Measurements from ENCODE around the gene ALDH1L1. TPM values are rescaled to one million over a fixed set of nuclear protein-coding genes. Genes with fewer than 3 reads are reported as not detected.

Gene ALDH1L1
- total RNA-seq, 4 donors from 2014 or later, result 2.3 to 8.1 (median 6.0) TPM

DNA sequence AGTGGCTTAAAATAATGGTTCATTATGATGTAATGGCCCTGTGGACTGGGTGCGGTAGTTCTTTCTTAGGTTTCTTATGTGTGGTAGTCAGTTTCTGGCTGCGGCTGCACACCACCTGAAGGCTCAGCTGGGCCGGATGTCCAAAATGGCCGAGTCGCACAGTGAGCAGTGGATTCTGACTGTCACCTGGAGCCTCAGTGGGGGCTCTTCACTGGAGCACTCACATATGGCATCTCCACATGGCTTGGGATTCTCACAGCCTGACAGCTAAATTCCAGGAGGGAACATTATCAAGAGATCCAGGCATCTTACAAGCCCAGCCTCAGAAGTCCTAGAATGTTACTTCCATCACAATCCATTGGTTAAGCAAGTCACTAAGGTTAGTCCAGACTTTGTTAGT lies 26.8 kb upstream of the ALDH1L1 start:
- TF ChIP-seq, protein P1, sequence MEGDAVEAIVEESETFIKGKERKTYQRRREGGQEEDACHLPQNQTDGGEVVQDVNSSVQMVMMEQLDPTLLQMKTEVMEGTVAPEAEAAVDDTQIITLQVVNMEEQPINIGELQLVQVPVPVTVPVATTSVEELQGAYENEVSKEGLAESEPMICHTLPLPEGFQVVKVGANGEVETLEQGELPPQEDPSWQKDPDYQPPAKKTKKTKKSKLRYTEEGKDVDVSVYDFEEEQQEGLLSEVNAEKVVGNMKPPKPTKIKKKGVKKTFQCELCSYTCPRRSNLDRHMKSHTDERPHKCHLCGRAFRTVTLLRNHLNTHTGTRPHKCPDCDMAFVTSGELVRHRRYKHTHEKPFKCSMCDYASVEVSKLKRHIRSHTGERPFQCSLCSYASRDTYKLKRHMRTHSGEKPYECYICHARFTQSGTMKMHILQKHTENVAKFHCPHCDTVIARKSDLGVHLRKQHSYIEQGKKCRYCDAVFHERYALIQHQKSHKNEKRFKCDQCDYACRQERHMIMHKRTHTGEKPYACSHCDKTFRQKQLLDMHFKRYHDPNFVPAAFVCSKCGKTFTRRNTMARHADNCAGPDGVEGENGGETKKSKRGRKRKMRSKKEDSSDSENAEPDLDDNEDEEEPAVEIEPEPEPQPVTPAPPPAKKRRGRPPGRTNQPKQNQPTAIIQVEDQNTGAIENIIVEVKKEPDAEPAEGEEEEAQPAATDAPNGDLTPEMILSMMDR (IDR thresholded peaks at IDR 0.05), result no peak
- TF ChIP-seq POLR2A (IDR thresholded peaks at IDR 0.05), result no peak
- intact Hi-C loops (cut with DNase I; ENCODE audit: low total_unique reads), result no loop called here
- no peak for DNase-seq (ENCODE audit: low spot score in 2 of 2)
- 77 to 95% methylated on average over 5 of the region's 5 CpGs for WGBS, 2 donors
- H3K4me3 ChIP-seq (ENCODE audit: low read depth, poor library complexity, severe bottlenecking), result no peak overlapping the region

DNA sequence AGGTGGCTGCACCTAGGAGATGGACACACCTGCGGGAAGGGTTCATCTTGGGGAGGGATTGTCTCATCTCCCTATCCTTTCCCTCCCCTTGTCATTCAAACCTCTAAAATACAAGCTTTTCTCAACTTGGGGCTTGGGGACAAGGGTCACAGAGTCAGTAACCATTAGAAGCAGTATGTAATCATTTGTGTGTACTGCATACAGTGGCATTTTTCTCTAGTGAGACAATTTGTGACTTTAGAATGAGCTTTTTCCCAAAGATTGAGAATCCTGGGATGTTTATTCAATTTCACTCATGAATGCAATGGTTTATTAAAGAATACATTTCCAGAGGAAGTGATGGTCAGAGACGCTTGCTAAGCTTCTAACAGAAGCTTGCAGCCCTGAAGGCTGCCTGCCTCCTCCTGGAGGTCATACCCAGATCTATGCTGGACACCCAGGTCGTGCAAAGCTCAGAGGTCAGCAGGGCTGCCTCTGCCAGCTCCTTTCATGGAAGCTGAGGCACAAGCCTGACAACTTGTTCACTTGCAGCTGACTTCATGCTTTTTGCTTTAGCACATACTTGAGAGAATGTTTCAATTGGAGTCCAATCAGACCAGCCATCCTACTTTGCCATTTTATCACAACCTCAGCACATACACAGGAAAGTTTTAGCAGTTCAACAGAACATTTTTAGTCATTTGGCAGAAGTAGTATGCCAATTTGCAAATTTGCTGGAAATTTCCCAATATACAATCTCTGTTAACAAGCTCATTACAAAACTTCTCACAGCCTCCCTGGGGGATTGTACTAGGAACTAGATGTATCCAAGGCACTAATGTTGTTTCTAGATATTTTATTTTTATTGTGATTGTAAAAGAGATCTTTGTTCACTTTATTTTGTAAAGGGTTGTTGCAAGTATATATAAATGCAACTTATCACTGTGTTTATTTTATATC lies 25.6 kb upstream of the ALDH1L1 start:
- TF ChIP-seq, protein P1 (IDR thresholded peaks at IDR 0.05), result no peak
- TF ChIP-seq POLR2A (IDR thresholded peaks at IDR 0.05), result no peak
- intact Hi-C loops (cut with DNase I; ENCODE audit: low total_unique reads), result no loop called here
- H3K4me3 ChIP-seq (ENCODE audit: low read depth, poor library complexity, severe bottlenecking), result no peak overlapping the region
- no peak for DNase-seq (ENCODE audit: low spot score in 2 of 2)
- WGBS, 2 donors, result 67 to 73% methylated on average over 3 of the region's 3 CpGs

DNA sequence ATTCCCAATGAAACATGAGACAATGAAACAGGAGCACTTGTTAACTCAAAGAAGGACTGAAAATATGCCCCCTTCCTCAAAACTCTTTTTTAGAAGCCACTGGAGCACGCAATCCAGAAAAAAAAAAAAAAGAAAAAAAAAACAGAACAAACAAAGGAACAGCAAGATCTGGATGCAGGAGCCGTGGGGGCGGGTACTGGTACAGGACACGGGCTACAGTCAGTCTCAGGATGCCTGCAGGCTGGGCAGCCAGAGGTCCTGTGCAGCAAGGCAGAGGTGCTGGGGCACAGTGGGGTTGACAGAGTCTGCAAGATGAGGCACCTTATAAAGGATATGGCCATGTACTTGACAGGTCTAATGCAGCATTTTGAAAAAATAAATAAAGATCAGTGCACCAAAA lies 22.3 kb upstream of the ALDH1L1 start:
- TF ChIP-seq, protein P1 (IDR thresholded peaks at IDR 0.05), result no peak
- no peak for TF ChIP-seq POLR2A (IDR thresholded peaks at IDR 0.05)
- intact Hi-C loops (cut with DNase I; ENCODE audit: low total_unique reads), result no loop called here
- DNase-seq (ENCODE audit: low spot score in 2 of 2), result no peak
- 63 to 65% methylated on average over 4 of the region's 4 CpGs for WGBS, 2 donors
- H3K4me3 ChIP-seq (ENCODE audit: low read depth, poor library complexity, severe bottlenecking), result no peak overlapping the region

DNA sequence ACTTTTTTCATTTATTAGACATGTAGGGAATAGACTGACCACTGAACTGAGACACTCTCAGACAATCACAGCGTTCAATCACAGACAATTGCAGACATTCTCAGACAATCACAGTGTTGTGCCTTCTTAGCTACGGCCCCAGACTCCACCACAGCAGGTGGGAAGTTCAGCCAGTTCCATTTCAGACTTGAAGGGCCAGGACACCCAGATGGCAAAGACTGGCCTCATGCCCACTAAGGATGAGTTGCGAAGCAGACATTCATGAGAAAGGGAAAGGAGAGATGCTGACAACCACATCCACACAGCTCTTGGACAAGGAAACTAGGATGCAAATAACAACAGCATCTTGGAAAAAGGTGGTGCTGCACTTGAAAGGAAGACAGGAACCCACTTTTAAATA lies 21.9 kb upstream of the ALDH1L1 start:
- no peak for DNase-seq (ENCODE audit: low spot score in 2 of 2)
- no peak overlapping the region for H3K4me3 ChIP-seq (ENCODE audit: low read depth, poor library complexity, severe bottlenecking)
- 76% methylated on average over 3 of the region's 3 CpGs for WGBS, 2 donors
- TF ChIP-seq, protein P1 (IDR thresholded peaks at IDR 0.05), result no peak
- TF ChIP-seq POLR2A (IDR thresholded peaks at IDR 0.05), result no peak
- intact Hi-C loops (cut with DNase I; ENCODE audit: low total_unique reads), result no loop called here

DNA sequence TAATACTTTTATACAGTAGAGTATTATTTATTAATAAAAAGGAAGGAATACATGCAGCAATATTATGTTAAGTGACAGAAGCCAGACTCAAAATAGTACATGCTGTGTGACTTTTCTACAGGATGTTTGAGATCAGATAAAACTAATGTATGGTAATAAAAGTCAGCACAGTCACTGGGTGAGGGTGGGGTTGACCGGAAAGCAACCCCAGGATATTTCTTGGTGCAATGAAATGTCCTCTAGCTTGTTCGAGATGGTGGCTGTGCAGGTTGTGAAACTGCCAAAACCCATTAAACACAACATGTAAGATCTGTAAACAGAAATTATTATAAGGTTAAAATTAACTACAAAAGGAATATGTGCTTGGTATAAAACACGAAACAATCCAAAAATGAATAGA lies 20.8 kb upstream of the ALDH1L1 start:
- intact Hi-C loops (cut with DNase I; ENCODE audit: low total_unique reads), result no loop called here
- WGBS, 2 donors, result 59 to 61% methylated on average over 3 of the region's 3 CpGs
- TF ChIP-seq, protein P1 (IDR thresholded peaks at IDR 0.05), result no peak

More for the DNA sequence above, 20.8 kb upstream of the ALDH1L1 start:
- H3K4me3 ChIP-seq (ENCODE audit: low read depth, poor library complexity, severe bottlenecking), result no peak overlapping the region
- DNase-seq (ENCODE audit: low spot score in 2 of 2), result no peak
